GM13977 (cell line): ENCODE data around the gene XIRP2.
A peak's percentile ranks its signal among the peaks of the same experiment; 100 is the strongest.

Experiments
- DNase-seq: peaks from one replicate; pipeline ENCODE4 v3.0.0; 2012; ENCODE audit warnings: low spot score
- in situ Hi-C: fragments of 300-500 bp; cut with MboI; formaldehyde crosslinking; loops from one replicate; pipeline ENCODE4 v1.12.0; 2022; ENCODE audit warnings: low sequenced_read_pairs, low pct_unique_long_range_greater_than_20kb, mixed read lengths, inconsistent platforms; ENCODE audit not compliant: unreplicated experiment
- TF ChIP-seq, protein P1 (sequence below): IDR thresholded peaks from 2 replicates; pipeline ENCODE4 v1.5.1; 2012; ENCODE audit warnings: mild to moderate bottlenecking, control low read depth; ENCODE audit not compliant: insufficient read depth; ENCODE audit errors: extremely low read depth, missing control alignments

Gene XIRP2

DNA sequence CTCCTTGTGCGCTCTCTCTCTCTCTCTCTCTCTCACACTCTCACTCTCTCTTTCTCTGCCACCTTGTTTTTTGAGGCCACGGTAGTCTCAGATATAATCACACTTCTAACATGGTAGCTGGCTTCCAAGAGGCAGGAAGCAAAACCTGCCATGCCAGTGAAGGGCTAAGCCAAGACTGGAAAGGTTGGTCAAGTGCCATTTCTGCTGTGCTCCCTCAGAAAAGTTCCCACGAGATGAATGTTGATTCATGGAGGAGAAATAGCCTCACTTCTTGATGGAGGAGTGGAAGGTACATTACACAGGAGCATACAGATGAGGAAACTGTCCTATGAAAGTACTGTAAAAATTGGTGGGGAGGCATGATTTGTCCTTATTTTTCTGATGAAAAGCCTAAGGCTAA lies 237.9 kb downstream of the XIRP2 start:
- in situ Hi-C loops = no loop called here
- TF ChIP-seq, protein P1, sequence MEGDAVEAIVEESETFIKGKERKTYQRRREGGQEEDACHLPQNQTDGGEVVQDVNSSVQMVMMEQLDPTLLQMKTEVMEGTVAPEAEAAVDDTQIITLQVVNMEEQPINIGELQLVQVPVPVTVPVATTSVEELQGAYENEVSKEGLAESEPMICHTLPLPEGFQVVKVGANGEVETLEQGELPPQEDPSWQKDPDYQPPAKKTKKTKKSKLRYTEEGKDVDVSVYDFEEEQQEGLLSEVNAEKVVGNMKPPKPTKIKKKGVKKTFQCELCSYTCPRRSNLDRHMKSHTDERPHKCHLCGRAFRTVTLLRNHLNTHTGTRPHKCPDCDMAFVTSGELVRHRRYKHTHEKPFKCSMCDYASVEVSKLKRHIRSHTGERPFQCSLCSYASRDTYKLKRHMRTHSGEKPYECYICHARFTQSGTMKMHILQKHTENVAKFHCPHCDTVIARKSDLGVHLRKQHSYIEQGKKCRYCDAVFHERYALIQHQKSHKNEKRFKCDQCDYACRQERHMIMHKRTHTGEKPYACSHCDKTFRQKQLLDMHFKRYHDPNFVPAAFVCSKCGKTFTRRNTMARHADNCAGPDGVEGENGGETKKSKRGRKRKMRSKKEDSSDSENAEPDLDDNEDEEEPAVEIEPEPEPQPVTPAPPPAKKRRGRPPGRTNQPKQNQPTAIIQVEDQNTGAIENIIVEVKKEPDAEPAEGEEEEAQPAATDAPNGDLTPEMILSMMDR = no peak
- DNase-seq = no peak

DNA sequence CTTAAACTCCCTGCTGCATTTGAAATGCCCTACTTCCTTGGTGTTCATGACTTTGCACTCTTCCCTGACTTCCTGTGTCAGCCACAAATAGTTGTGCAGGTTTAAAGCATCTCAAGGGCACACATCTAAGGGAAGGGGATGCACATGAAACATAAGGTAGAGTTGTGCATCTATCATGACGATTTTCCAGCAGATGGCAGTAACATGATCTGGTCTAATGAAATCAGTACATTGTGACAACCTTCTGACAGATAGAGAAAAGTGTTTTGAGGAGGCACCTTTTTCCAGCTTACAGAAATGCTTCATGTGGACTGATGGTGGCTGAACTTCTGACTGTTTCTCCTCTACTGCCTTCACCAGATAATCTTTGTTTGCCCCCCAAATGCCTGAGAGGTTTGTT lies 238.9 kb downstream of the XIRP2 start:
- TF ChIP-seq, protein P1 = peak; percentile 6
- in situ Hi-C loops = no loop called here
- no peak for DNase-seq

- in situ Hi-C loops = no loop called here
- TF ChIP-seq, protein P1 = no peak
- DNase-seq = no peak
Measured at GRCh38 chr2:167128130-167128529, 239.8 kb downstream of the XIRP2 start.

GRCh38 chr2:167132066-167132465 lies 243.8 kb downstream of the XIRP2 start:
- in situ Hi-C loops = no loop called here
- DNase-seq = no peak
- TF ChIP-seq, protein P1 = no peak

- TF ChIP-seq, protein P1 = no peak
- DNase-seq = no peak
- in situ Hi-C loops = no loop called here
Measured at GRCh38 chr2:167132906-167133555, 244.8 kb downstream of the XIRP2 start.

DNA sequence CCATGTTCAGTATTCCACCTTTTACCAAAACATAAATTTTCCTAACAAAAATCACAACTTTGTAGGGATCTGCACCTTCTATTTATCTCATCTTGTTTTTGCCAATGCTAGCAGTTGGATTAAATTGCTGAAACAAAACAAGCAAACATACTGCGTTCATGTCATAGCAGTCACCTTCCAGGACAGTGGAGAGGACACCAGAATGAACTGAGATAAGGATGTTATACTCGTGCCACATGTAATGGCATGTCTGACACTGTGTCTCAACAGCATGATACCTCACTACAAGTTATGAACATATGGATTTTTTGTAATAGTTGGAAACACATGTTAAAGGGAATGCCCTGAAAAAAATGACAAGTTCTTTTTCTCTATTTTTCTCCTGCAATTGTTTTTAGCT lies 245.3 kb downstream of the XIRP2 start:
- in situ Hi-C loops = no loop called here
- DNase-seq = no peak
- TF ChIP-seq, protein P1 = no peak
